Measurements from ENCODE around the gene XPR1. TPM values are rescaled to one million over a fixed set of nuclear protein-coding genes. Genes with fewer than 3 reads are reported as not detected.

XPR1 gene
- total RNA-seq, 1 experiment from 2014 or later, result 30.7 TPM

- H3K4me3 ChIP-seq (ENCODE audit: low read depth, low read length, poor library complexity, severe bottlenecking), result no peak overlapping the region
- BruUV-seq (replicated peaks), result no TSS peak
- CTCF ChIA-PET, result no interaction called here
- POLR2A ChIA-PET (ENCODE audit: low non-redundant PET), result no interaction called here
- no peak for DNase-seq (ENCODE audit: low spot score)
- no peaks in the 10 kb centered on the region for H3K36me3 ChIP-seq (ENCODE audit: insufficient read depth, low read length, poor library complexity, severe bottlenecking)
- no peaks in the 10 kb centered on the region for H3K4me1 ChIP-seq (ENCODE audit: insufficient read depth, low read length, poor library complexity, severe bottlenecking)
- no peak for TF ChIP-seq CTCF (conservative IDR thresholded peaks at IDR 0.05; ENCODE audit: low read depth, low read length)
- H3K27ac ChIP-seq (ENCODE audit: low read depth, low read length, poor library complexity, severe bottlenecking), result no peak overlapping the region
- H3K27me3 ChIP-seq (replicated peaks; ENCODE audit: insufficient read depth, low read depth, low read length, poor library complexity), result no peaks in the 10 kb centered on the region
- intact Hi-C loops (cut with micrococcal nuclease; ENCODE audit: unreplicated experiment), result no loop called here
- no peaks in the 10 kb centered on the region for H3K9me3 ChIP-seq (ENCODE audit: low read depth, low read length, poor library complexity, severe bottlenecking)
Observed at GRCh38 chr1:180934563-180934962, 302.7 kb downstream of the XPR1 start.

GRCh38 chr1:180935326-180936109 lies 303.7 kb downstream of the XPR1 start:
- H3K27ac ChIP-seq (ENCODE audit: low read depth, low read length, poor library complexity, severe bottlenecking), result no peak overlapping the region
- CTCF ChIA-PET, result no interaction called here
- TF ChIP-seq CTCF (conservative IDR thresholded peaks at IDR 0.05; ENCODE audit: low read depth, low read length) (no peak), EZH2 (IDR thresholded peaks at IDR 0.05; ENCODE audit: borderline replicate concordance, low read depth, low read length, poor library complexity, severe bottlenecking) (no peak)
- H3K27me3 ChIP-seq (replicated peaks; ENCODE audit: insufficient read depth, low read depth, low read length, poor library complexity), result no peaks in the 10 kb centered on the region
- no peak overlapping the region for H3K4me3 ChIP-seq (ENCODE audit: low read depth, low read length, poor library complexity, severe bottlenecking)
- intact Hi-C loops (cut with micrococcal nuclease; ENCODE audit: unreplicated experiment), result no loop called here
- no peaks in the 10 kb centered on the region for H3K36me3 ChIP-seq (ENCODE audit: insufficient read depth, low read length, poor library complexity, severe bottlenecking)
- no peak for DNase-seq (ENCODE audit: low spot score)
- no TSS peak for BruUV-seq (replicated peaks)
- no peaks in the 10 kb centered on the region for H3K9me3 ChIP-seq (ENCODE audit: low read depth, low read length, poor library complexity, severe bottlenecking)
- POLR2A ChIA-PET (ENCODE audit: low non-redundant PET), result no interaction called here
- no peaks in the 10 kb centered on the region for H3K4me1 ChIP-seq (ENCODE audit: insufficient read depth, low read length, poor library complexity, severe bottlenecking)

GRCh38 chr1:180936110-180937011 lies 304.5 kb downstream of the XPR1 start:
- CTCF ChIA-PET, result no interaction called here
- BruUV-seq (replicated peaks), result no TSS peak
- H3K36me3 ChIP-seq (ENCODE audit: insufficient read depth, low read length, poor library complexity, severe bottlenecking), result no peaks in the 10 kb centered on the region
- POLR2A ChIA-PET (ENCODE audit: low non-redundant PET), result no interaction called here
- no peaks in the 10 kb centered on the region for H3K27me3 ChIP-seq (replicated peaks; ENCODE audit: insufficient read depth, low read depth, low read length, poor library complexity)
- H3K4me1 ChIP-seq (ENCODE audit: insufficient read depth, low read length, poor library complexity, severe bottlenecking), result no peaks in the 10 kb centered on the region
- H3K27ac ChIP-seq (ENCODE audit: low read depth, low read length, poor library complexity, severe bottlenecking), result no peak overlapping the region
- no peak for TF ChIP-seq CTCF (conservative IDR thresholded peaks at IDR 0.05; ENCODE audit: low read depth, low read length)
- no peak for TF ChIP-seq EZH2 (IDR thresholded peaks at IDR 0.05; ENCODE audit: borderline replicate concordance, low read depth, low read length, poor library complexity, severe bottlenecking)
- intact Hi-C loops (cut with micrococcal nuclease; ENCODE audit: unreplicated experiment), result no loop called here
- no peaks in the 10 kb centered on the region for H3K9me3 ChIP-seq (ENCODE audit: low read depth, low read length, poor library complexity, severe bottlenecking)
- H3K4me3 ChIP-seq (ENCODE audit: low read depth, low read length, poor library complexity, severe bottlenecking), result no peak overlapping the region
- DNase-seq (ENCODE audit: low spot score), result no peak
